GM10847 (cell line): Measurements from ENCODE around the gene IRX2.

Experiments
- POLR2A ChIP-seq: IDR thresholded peaks from 2 replicates; pipeline ENCODE4 v1.6.1; 2011; ENCODE audit not compliant: insufficient read length; ENCODE audit errors: extremely low read depth

Gene IRX2

DNA sequence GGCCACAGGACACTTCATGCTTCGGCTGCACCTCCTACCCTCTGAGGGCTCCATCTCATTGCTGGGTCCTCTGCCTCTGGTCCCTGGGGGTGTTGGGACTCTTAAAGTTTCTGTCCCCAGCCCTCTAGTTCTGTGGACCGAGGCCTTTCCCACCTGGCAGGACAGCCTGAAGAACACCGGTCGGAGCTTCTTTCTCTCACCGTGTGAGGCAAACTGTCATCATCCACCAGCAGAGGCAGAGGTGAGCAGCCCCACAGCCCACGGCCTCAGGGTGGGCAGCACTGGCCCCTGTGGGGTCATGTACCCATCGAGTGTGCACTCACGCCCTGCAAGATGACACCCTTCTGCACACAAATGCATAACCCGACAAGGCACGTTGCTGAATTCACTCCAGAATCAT is 49.9 kb downstream of the IRX2 start:
- TF ChIP-seq POLR2A: no peak

DNA sequence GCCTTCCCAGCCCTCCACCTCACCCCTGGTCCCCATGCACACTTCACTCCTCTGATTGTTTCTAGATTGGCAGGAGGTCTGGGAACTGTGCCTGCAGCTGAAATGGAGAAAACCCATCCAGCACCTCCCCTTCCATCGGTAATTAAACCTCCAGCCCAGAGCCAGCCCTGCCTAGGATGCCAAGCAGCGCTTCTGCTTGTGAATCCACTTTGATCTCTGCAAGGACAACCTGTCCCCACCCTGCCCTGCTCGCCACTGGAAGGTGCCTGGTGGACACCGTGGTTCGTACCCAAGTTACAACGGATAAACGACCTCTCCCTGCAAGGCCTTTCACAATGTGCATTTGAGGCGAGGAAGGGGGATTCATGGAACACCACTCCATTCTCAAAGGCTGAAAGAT is 50.6 kb downstream of the IRX2 start:
- no peak for TF ChIP-seq POLR2A

DNA sequence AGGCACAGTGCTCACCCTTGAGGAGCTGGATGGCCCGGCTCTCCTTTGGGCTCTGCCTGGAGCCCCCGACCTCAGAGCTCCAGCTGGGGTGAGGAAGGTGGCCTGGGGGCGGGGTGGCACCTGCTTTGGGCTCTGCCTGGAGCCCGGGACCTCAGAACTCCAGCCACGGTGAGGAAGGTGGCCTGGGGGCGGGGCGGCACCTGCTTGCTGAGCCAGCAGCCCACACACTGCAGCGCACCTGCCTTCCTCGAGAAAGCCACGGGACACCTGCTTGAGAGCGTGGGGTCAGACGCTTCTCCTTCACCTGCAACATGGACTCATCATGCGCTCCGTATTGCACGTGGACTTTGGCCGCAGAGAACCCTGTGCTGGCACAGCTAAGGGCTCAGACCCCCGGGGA is 51.8 kb downstream of the IRX2 start:
- TF ChIP-seq POLR2A: no peak

DNA sequence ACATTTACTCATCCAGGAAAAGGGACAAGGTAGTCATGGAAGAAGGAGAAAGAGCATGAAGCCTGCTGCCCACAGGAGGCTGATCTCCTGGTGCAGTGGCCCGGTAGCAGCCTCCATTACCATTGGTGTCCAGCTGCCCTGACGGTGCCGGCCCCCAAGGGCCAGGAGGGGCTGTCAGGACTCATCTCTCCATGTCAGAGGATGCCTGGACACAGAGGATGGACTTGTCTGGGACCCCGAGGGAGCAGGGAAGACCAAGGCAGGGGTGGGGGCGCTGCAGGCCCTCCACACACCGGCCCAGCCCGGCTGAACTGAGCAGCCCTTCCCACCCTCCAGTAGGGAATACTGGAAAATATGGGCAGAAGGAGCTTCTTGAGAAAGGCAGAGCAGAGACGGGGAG is 52.2 kb downstream of the IRX2 start:
- no peak for TF ChIP-seq POLR2A

DNA sequence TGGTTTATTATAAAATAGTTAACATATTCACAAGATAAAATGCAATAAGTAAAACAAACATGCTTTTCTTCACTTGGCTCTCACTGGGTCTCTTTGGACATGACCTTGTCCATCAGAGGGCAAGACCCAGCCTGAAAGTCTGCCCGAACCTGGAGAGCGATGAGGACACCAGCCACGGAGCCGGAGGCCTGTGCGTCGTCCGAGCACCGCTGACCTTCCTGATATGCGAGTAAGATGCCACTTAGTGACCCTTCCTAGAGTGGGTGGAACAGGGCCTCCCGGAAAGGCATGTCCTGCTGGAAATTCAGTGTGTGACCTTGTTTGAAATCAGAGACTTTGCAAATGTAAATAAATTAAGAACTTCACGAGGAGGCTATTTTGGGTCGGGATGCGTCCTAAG is 52.9 kb downstream of the IRX2 start:
- no peak for TF ChIP-seq POLR2A

DNA sequence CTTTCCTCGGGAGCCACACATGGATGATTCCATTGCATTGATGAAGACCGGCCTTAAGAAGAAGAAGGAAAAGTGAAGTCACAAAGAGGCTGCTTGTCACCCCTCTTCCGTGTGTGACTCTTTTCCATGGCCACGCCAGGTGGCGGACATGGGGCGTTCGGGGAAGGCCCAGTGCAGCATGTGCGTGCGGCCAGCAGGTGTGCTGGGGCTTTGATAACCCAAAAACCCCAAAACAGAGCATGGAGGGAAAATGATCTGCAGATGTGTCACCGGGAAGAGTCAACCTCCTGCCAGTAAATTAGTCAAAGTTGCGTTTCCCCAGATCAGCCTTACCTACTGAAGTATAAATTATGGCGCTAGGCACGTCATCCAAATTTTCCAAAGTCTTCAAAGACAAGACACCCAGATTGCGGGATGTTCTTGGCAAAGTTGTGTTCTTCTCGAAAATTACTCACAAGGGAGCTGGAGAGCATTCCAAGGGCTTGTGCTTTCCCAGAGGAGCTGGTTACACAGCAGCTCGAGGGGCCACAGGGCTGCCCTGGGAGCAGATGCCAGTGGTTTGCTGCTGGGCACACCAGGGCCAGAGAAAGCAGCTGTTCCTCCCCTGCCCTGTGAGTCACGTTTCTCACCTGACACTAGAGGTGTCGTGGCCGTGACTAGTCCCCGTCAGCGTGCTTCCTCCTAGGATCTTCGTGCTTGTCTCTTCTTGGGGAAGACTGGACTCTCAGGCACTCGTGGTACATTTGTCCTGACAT is 53.9 kb downstream of the IRX2 start:
- TF ChIP-seq POLR2A: no peak

DNA sequence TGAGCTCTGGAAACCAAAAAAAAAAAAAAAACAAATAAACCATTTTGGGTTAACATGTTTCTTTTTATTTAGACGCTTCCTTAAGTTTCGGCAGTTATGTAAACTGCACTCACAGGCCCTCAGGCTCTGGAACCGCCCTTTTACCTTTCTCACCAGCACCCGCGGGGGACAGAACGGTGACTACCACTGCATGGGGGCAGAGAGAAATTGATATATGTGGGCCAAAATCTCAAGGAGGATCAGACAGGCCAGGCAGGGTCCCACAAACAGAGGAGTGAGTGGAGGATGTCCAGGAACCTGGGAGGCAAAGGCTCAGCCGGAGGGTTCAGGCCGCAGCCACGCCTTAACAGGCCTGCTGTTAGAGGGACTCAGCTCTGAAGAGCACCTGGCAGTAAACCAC is 54.4 kb downstream of the IRX2 start:
- no peak for TF ChIP-seq POLR2A
